ENCODE data around the gene CHST13. TPM values are rescaled to one million over a fixed set of nuclear protein-coding genes. Genes with fewer than 3 reads are reported as not detected.

The CHST13 gene
- total and polyA plus RNA-seq, 2 donors (not counting 3 experiments of a cell fraction or from before 2014, with no cell fraction given) = 0.04 TPM; not detected in 1

GRCh38 chr3:126581569-126581968, 57.6 kb downstream of the CHST13 start:
- BruUV-seq (replicated peaks) = no TSS peak
- TF ChIP-seq CTCF (IDR thresholded peaks at IDR 0.05; ENCODE audit: extremely low read depth in 1 of 2, insufficient read depth in 1 of 2, low read depth in 1 of 2, low read length in 2 of 2) = no peak
- no peak for TF ChIP-seq POLR2AphosphoS5 (IDR thresholded peaks at IDR 0.05; ENCODE audit: insufficient read depth, low read depth, low read length)
- TF ChIP-seq JUN (IDR thresholded peaks at IDR 0.05; ENCODE audit: borderline replicate concordance, insufficient read depth, insufficient read length, low read depth) = no peak
- TF ChIP-seq EZH2 (IDR thresholded peaks at IDR 0.05; ENCODE audit: borderline replicate concordance, low read depth, low read length, severe bottlenecking) = no peak
- TF ChIP-seq GATA2 (IDR thresholded peaks at IDR 0.05; ENCODE audit: insufficient read depth, insufficient read length, low read depth, low read length) = no peak
- TF ChIP-seq POLR2A (IDR thresholded peaks at IDR 0.05; ENCODE audit: low read depth, low read length) = no peak
- no peak for TF ChIP-seq MYC (IDR thresholded peaks at IDR 0.05; ENCODE audit: low read depth, low read length)
- no peak for TF ChIP-seq FOS (IDR thresholded peaks at IDR 0.05; ENCODE audit: borderline replicate concordance, insufficient read depth, low read length)
- TF ChIP-seq MAX (IDR thresholded peaks at IDR 0.05; ENCODE audit: insufficient read depth, insufficient read length) = no peak
- no peaks in the 10 kb centered on the region for H3K36me3 ChIP-seq (ENCODE audit: control insufficient read depth in 2 of 2, extremely low read depth in 1 of 2, insufficient read depth in 2 of 2, low read length in 2 of 2)
- no peaks in the 10 kb centered on the region for H4K20me1 ChIP-seq (replicated peaks; ENCODE audit: control insufficient read depth, extremely low read depth, insufficient read depth, low read length)
- dilution Hi-C loops (cut with MboI; ENCODE audit: extremely low pct_ligation_motif_present, low sequenced_read_pairs) = no loop called here
- no peaks in the 10 kb centered on the region for H3K9me3 ChIP-seq (replicated peaks; ENCODE audit: control insufficient read depth, insufficient read depth, low read length)
- no peak overlapping the region for H3K27ac ChIP-seq (ENCODE audit: insufficient read depth, low read depth, low read length)
- intact Hi-C loops (cut with micrococcal nuclease) = no loop called here
- no peak for FAIRE-seq
- no peaks in the 10 kb centered on the region for H3K9me1 ChIP-seq (replicated peaks; ENCODE audit: control insufficient read depth, extremely low read depth, insufficient read depth, low read length)
- POLR2A ChIA-PET = no interaction called here
- H3K4me3 ChIP-seq (replicated peaks in 1 of 3; ENCODE audit: insufficient read depth in 1 of 3, low read depth in 1 of 3, low read length in 3 of 3) = no peak overlapping the region
- no peak overlapping the region for H3K9ac ChIP-seq (replicated peaks; ENCODE audit: extremely low read depth, insufficient read depth, low read length)
- H3K27me3 ChIP-seq (ENCODE audit: control insufficient read depth in 2 of 2, insufficient read depth in 2 of 2, low read length in 2 of 2) = peaks cover 8 to 12% of the 10 kb centered on the region in 2 experiments
- DNase-seq (ENCODE audit: low read depth, low spot score) = no peak
- H3K4me1 ChIP-seq (ENCODE audit: control insufficient read depth, extremely low read depth, insufficient read depth, low read length) = no peaks in the 10 kb centered on the region
- H3K4me2 ChIP-seq (ENCODE audit: insufficient read depth, low read length) = no peak overlapping the region
- no peaks in the 10 kb centered on the region for H3K79me2 ChIP-seq (ENCODE audit: control insufficient read depth, insufficient read depth, low read length)
- H2AFZ ChIP-seq (ENCODE audit: low read depth, low read length) = no peak overlapping the region
- CTCF ChIA-PET = no interaction called here

All from endothelial cell of umbilical vein (primary cell).